HG03159 (cell line): ENCODE measurements around the gene POGLUT2.

Experiments used
- ATAC-seq: cut with Tn5 transposase; IDR thresholded peaks from one replicate; pipeline ENCODE4 v1.9.1; 2021; ENCODE audit warnings: mild to moderate bottlenecking, moderate library complexity; ENCODE audit not compliant: unreplicated experiment

Gene POGLUT2

DNA sequence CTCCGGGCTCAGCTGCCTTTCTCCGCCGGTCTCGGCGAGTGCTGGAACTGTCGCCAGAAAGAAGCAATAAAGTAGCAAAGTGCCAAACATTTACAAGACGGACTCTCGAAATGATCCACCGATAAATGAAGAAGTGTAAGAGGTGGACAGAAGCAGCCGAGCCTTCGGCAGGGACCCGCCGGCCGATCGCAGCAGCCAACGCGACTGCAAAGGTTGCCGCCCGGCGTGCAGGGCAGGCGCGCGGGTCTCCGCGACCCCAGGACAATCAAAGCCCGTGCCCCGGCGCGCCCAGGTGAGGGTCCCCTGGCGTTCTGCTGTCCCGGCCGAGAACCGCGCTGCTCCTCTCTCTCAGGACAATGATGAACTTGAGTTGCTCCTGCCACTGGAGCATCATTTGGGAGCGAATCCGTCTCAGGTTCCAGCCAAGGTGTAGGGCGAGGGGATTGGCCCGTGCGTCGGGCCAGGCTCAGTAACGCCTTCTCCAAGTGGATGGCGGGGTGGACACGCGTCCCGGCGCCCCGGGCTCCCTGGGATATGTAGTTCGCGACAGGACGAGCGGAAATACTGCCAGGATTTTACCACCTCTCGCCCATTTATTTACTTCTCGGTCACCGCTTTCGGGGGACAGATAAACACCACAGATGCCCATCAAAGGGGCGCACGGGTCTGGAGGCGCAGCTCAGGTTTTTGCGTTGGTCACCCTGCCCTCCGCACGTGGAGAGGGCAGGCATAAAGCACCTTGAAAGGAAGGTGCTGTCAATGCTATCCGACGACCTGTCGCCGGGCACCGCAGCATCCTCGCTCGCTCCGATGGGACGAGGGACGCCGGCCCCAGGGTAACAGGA lies at the start of gene POGLUT2, which contains the start of gene BIVM:
Gene POGLUT2 (minus strand): TSS at position 396 of the 845 bp plus-strand sequence. CDS start 306 bp downstream, at position 90.
Gene BIVM (plus strand): TSS at position 539 of the 845 bp plus-strand sequence. CDS start 8,149 bp downstream, outside the sequence.
- peak; percentile 85 for ATAC-seq

- ATAC-seq = no peak
Measured at GRCh38 chr13:102847272-102848234, 48.8 kb upstream of the POGLUT2 start.

DNA sequence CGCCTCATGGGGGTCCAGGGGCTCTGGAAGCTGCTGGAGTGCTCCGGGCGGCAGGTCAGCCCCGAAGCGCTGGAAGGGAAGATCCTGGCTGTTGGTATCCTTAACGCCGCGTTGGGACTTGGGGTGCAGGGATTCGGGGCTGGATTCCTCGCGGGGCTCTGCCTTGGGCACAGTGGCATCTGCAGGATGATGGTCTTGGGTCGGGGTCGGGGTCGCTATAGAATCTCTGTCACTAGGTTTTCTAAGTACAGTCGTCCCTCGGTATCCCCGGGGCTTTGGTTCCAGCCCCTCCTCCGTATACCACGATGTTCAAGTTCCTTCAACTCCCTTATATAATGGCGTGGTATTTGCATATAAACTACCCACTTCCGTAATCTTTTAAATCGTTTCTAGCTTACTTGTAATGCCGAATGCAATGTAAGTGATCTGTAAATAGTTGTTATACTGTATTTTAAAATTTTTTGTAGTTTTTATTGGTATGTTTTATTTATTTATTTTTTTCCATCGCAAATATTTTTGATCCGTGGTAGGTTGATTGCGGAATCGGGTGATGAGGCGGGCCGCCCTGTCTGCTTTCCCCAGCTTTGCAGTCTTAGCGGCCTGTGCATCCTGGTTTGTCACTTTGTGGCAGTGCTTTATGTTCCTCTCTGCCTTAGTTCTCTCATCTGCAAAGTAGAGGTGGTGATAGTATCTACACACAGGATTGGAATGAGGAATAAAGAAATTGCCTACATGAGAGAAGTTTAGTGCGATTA lies 47.7 kb upstream of the POGLUT2 start:
- ATAC-seq = peak; percentile 48

DNA sequence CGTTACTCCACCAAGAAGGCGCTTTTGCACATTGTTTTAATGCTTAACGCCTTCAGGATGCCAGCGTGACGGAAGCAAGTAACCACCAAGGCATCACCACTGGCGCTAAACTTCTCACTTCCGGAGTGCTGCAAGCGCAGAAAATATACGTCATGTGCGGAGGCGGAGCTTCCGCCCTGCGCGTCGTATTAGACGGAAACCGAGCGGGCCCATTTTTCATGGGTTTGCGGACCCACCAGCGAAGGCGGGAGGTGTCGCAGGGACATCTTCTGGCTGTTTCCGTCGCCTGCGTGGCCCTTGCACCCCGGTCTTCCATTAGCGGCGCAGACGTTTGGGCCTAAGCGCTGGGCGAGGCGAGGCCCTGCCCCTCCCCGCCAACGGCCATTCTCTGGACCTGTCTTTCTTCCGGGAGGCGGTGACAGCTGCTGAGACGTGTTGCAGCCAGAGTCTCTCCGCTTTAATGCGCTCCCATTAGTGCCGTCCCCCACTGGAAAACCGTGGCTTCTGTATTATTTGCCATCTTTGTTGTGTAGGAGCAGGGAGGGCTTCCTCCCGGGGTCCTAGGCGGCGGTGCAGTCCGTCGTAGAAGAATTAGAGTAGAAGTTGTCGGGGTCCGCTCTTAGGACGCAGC lies 47.0 kb upstream of the POGLUT2 start, which contains the start of gene ERCC5:
Gene ERCC5 (plus strand): TSS at position 403 of the 631 bp plus-strand sequence. CDS start 235 bp downstream, outside the sequence.
- peak; percentile 84 for ATAC-seq

- ATAC-seq = peak; percentile 25
Measured at GRCh38 chr13:102845289-102845629, 46.5 kb upstream of the POGLUT2 start.

- ATAC-seq = no peak
Measured at GRCh38 chr13:102839462-102839861, 40.7 kb upstream of the POGLUT2 start.

DNA sequence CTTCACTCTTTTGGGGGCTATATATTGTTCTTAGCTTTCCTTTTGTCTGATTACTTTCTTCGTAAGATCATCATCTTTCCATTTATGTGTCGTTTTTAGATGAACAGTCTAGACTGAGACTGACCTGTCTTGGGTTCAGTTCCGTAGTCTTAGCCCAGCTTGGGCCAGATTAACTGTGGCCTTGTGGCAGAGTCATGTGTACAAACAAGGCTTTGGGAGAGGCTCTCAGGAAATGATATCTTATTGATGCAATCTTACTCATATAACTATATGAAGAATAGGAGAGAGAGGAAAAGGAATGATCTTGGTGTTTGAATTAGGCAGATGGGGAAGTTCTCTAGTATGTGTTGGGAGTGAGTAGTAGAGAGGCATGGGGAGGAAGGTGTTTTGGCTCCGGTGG lies 40.2 kb upstream of the POGLUT2 start:
- ATAC-seq = no peak

DNA sequence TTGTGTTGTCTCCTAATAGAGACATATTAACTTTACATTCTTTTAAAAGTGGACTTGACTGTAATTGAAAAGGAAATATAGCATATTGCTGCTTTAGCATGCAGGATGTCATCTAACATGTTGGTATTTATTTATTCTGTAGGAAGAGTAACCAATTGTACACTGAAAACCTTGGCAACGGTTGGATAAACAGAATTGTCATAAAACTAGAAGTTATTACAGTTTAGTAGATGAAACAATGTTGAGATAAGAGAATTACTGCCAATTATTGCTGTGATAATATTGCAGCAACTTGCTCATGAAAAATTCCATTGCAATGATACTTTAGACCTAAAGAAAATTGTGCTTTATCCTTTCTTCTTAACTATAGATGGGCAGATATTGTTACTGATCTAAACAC lies 39.5 kb upstream of the POGLUT2 start:
- ATAC-seq = no peak

GRCh38 chr13:102836471-102836870 lies 37.7 kb upstream of the POGLUT2 start:
- ATAC-seq = no peak

DNA sequence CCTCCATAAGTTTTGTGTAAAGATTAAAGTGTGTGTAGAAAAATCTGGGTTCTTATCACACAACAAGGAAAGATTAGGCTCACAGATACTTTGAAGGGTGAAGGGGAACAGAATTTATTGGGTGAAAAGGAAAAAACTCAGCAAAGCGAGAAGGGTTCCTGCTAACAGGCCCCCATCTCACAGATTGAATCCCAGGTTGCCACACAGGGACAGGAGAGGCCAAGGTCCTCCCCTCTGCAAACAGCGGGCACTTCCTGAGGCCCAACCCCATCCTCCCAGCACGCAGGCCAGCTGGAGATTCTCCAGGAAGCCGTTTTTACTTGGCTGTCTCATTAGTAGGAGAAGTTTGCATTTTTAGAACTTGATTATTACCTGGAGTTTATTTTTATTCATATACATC lies 31.9 kb upstream of the POGLUT2 start:
- ATAC-seq = no peak

DNA sequence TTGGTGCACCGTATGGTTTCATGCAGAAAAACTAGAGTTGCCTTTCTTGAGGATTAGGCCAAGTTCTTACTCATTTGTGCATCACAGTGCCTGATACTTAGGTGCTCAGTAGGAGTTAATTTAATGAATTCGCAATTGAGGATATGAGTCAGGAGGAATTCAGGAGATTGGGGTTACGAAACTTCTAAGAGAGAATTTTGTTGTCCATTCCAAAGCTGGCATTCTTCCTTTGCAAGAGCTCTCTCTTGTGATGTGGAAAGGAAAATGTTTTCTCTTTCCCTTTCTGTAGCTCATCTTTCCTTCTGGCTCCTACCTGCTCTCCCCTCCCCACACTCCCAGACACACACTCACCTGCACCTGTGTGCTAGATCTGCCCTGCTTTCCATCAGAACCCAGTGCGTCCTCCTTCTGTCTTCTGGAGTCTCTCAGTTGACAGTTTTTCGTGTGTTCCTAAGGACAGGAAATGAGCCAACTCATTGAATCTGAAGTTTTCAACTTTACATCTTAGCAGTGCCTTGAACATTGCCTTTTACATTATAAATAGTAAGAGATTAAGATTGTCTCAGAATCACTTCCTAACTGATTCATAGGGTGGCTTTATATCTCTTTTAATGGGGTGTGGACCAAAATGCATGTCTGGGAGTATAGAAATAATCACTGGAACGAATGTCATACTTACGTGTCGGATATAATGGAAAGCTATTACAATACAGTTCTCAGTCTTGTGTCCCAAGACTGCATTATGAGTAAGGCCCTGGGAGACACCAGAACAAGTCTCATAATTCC lies 27.3 kb upstream of the POGLUT2 start:
- no peak for ATAC-seq

DNA sequence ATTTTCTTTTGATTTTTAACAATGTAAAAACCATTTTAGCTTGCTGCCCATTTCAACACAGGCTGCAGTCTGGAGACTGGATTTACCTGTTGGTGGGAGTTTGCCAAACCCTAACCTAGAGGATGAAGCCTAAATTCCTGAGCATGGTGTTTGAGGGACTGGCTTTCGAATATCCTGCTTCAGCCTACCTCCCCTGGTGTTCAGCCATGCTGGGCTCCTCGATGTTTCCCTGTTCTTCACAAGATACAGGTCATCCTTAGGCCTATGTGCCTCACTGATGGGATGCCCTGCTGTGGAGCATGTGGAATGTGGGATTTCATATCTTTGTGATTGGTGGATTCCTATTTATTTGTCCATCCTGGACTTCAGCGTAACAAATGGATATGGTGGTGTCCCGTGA lies 26.6 kb upstream of the POGLUT2 start:
- no peak for ATAC-seq

DNA sequence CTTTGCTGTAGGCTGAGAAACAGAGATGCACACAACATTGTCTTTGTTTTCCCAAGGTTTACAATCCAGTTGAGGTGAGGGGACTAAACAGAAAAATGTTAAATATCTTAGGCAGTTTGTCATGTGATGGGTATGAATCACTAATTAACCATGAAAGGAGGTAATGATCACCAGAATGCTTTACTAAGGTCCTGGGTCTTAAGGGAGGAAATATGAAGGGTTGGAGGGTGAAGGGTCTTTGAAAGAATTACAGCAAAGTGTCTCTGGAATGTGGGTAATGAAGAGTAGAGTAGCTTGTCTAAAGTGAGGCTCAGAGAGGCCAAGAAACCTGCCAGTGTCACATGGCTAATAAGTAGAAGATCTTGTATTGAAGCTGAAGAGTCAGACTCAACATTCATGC lies 19.1 kb upstream of the POGLUT2 start:
- ATAC-seq = no peak

- no peak for ATAC-seq
Measured at GRCh38 chr13:102817241-102817640, 18.5 kb upstream of the POGLUT2 start.

GRCh38 chr13:102816708-102817107 lies 17.9 kb upstream of the POGLUT2 start:
- ATAC-seq = no peak

DNA sequence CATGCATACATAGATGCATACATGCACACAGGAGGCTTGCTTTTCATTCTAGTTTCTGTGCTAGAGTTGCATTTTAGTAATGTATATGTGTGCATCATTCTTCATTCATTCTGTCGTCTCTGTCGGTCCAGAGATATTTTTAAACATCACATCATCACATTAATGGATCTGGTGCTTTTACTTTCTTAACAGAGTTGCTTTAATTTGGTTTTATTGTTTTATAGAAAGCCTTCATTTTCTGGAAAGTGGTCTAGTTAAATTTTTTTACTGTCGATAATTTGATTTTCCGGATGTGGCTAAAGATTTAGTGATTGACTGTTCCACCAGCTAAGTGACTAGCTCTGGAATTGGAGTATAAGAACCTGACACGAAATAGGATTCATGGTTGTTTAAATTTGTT lies 17.0 kb upstream of the POGLUT2 start:
- ATAC-seq = no peak

GRCh38 chr13:102814793-102815192 lies 16.0 kb upstream of the POGLUT2 start:
- no peak for ATAC-seq

DNA sequence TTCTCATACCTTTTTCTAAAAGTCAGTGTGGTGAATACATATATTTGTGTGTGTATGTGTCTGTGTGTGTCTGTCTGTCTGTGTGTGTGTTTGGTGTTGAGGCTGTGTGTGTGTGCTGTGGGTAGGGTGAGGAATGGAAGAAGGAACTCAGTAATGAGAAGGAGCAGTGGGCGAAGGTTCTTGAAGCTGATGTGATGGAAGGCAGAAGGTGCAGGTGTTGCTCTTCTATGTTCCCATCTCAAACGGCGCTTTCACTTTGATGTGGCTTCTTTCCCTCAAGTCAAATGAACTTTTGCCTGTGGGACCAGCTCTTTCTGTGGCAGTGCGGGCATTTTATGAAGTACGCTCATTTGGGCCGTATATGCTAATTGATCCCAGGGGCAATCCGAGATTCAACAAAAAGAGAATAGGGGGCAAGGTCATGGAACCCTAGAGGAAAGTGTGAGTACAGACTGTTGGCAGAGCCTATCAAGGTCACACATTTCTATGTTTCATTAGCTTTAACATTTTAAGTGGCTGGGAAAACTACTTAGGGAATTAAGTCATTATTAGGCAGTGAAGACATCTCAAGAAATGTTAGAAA lies 15.3 kb upstream of the POGLUT2 start:
- no peak for ATAC-seq

DNA sequence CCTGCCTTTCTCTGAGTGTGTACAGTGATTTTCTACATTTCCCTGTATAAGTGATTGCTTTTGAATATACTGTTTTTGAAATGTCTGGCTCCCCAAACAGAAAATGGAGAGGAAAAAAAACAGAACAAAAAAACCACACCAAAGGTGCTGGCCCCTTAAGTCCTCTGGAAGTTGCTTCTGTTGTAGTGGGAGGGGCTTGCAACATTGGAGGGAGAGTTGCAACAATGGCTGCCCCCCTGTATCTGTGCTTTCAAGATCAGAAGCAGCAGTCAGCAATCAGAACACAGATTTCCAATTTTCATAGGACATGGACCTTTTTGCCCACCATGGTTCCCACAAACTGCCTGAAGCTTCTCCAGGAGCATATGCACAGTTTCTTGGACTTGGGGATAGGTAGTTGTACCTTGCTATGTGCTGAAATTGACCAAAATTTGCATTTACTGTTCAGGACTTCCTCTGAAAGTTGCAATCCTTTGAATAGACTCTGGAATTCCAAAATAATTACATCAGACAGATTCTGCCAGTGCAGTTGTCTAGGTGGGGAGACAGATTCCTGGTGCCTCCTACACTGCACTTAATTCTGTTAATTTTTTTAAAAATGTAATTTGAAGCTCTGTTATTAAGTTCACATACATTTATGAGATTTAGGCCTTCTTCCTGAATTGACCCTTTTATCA lies 14.0 kb upstream of the POGLUT2 start:
- ATAC-seq = no peak
